Stimulated activated naive CD8-positive, alpha-beta T cell treated with anti-CD3 and anti-CD28 coated beads, Interleukin-15, amount 100 ng/mL, for 72 hours (primary cell): ENCODE data around the gene AGPS.
"Not testable (repeated sequence)": the region's sequence is repeated elsewhere in the genome, so short reads cannot be mapped to it uniquely, and the experiment has no call there.

Source experiments
- ATAC-seq: fragments of 150-1000 bp; cut with Tn5 transposase; 2 replicates; pipeline ENCODE4 v1.10.0; 2021; ENCODE audit warnings: mild to moderate bottlenecking, moderate library complexity
- DNase-seq, 2 donors: peaks; one replicate each; pipeline ENCODE4 v3.0.0; 2021 to 2022
- H3K27ac Mint-ChIP-seq, 2 donors: one replicate each; pipeline ENCODE4 v1.8.0; 2022; ENCODE audit warnings: mild to moderate bottlenecking in 2 of 2, mixed read lengths in 2 of 2, moderate library complexity in 2 of 2
- H3K27me3 Mint-ChIP-seq: one replicate; pipeline ENCODE4 v1.8.0; 2022; ENCODE audit warnings: mixed read lengths
- H3K4me1 Mint-ChIP-seq: one replicate; pipeline ENCODE4 v1.8.0; 2022; ENCODE audit warnings: mild to moderate bottlenecking, mixed read lengths
- H3K4me3 Mint-ChIP-seq, 2 donors: one replicate each; pipeline ENCODE4 v1.8.0; 2022; ENCODE audit warnings: mild to moderate bottlenecking in 2 of 2, mixed read lengths in 2 of 2, moderate library complexity in 1 of 2
- H3K9me3 Mint-ChIP-seq, 2 donors: one replicate each; pipeline ENCODE4 v1.8.0; 2022; ENCODE audit warnings: mixed read lengths in 2 of 2

AGPS gene

DNA sequence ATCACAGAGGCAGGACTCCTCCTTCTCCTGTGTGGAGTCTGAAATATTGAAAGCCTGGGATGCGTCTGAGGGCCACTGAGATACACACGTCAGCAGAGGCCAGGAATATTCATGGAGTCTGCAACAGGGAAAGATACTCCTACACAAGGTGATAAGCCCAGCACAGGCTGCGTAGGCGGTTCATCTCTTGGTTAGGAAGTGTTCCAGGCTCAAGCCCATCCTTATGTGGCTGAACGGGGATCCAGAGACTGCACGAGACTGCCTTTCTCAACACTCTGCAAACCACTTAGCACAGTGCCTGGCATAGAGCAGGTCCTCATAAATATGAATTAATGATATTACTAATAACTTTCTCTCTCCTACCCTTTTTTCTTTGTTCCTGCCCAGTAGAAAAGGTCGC, 29.2 kb upstream of the AGPS start:
- no peak overlapping the region for H3K27ac Mint-ChIP-seq
- ATAC-seq (no peak), DNase-seq (no peak)
- no peaks in the 10 kb centered on the region for H3K27me3 Mint-ChIP-seq
- no peaks in the 10 kb centered on the region for H3K4me1 Mint-ChIP-seq
- H3K4me3 Mint-ChIP-seq = no peak overlapping the region
- peaks cover 0 to 7% of the 10 kb centered on the region in 2 donors for H3K9me3 Mint-ChIP-seq

DNA sequence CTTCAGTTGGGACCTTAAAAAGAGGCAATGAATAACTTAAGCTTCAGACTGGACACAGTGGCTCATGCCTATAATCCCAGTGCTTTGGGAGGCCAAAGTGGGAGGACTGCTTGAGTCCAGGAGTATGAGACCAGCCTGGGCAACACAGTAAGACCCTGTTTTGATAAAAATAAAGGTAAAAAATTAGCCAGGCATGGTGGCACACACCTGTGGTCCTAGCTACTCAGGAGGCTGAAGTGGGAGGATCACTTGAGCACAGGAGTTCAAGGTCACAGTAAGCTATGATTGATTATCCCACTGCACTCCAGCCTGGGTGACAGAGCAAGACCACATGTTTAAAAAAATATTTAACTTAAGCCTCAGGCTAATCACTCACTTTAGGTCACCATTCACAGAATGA, 26.8 kb upstream of the AGPS start:
- not testable (repeated sequence) for H3K27ac Mint-ChIP-seq, H3K27me3 Mint-ChIP-seq, H3K4me1 Mint-ChIP-seq

DNA sequence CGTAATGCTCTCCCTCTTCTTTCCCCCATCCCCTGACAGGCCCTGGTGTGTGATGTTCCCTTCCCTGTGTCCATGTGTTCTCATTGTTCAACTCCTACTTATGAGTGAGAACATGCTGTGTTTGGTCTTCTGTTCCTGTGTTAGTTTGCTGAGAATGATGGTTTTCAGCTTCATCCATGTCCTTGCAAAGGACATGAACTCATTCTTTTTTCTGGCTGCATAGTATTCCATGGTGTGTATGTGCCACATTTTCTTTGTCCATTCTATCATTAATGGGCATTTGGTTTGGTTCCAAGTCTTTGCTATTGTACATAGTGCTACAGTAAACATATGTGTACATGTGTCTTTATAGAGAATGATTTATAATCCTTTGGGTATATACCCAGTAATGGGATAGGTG, 24.6 kb upstream of the AGPS start:
- H3K9me3 Mint-ChIP-seq = peaks cover 35 to 43% of the 10 kb centered on the region in 2 donors
- H3K4me1 Mint-ChIP-seq, DNase-seq, H3K27ac Mint-ChIP-seq, ATAC-seq, H3K27me3 Mint-ChIP-seq, H3K4me3 Mint-ChIP-seq: not testable (repeated sequence)

More for the DNA sequence above, 26.8 kb upstream of the AGPS start:
- H3K4me3 Mint-ChIP-seq, ATAC-seq, DNase-seq: not testable (repeated sequence)
- H3K9me3 Mint-ChIP-seq = peaks cover 15 to 20% of the 10 kb centered on the region in 2 donors

DNA sequence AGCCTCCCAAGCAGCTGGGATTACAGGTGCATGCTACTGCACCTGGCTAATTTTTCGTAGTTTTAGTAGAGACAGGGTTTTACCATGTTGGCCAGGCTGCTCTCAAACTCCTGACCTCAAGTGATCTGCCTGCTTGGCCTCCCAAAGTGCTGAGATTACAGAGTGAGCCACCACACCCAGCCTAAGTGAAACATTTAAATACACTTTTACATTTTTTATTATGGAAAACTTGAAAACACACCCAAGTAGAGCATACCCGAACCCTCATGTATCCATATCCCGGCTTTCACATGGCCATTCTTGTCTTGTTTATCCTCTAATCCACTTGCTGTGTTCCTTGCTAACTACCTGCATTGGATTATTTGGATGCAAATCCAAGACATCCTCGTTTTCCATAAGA, 13.2 kb upstream of the AGPS start:
- Mint-ChIP-seq H3K27ac (no peak overlapping the region), H3K4me3 (no peak overlapping the region)

DNA sequence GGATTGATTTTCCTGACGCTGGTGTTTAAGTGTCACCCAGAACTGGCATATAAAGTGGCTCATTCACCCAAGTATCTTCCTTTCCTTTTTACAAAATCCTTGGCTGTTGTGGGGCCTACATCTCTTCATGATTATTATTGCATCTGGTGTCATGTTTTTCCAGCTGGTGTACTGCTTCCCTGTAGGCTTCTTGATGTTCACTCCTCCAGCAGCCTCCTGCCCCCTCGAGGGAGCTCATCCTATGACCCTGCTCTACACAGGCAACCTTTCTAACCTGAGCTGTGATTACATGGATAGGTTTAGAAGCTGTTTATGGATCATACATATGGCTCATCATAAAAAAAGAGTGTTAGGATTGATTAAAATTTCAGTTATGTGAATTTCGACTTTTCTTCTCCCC, 12.4 kb upstream of the AGPS start:
- ATAC-seq = no peak
- Mint-ChIP-seq H3K9me3 (no peaks in the 10 kb centered on the region), H3K27me3 (no peaks in the 10 kb centered on the region), H3K4me3 (no peak overlapping the region), H3K27ac (no peak overlapping the region), H3K4me1 (no peaks in the 10 kb centered on the region)
- no peak for DNase-seq

More for the DNA sequence above, 13.2 kb upstream of the AGPS start:
- H3K4me1 Mint-ChIP-seq = no peaks in the 10 kb centered on the region
- ATAC-seq (no peak), DNase-seq (no peak)
- no peaks in the 10 kb centered on the region for H3K9me3 Mint-ChIP-seq
- no peaks in the 10 kb centered on the region for H3K27me3 Mint-ChIP-seq

DNA sequence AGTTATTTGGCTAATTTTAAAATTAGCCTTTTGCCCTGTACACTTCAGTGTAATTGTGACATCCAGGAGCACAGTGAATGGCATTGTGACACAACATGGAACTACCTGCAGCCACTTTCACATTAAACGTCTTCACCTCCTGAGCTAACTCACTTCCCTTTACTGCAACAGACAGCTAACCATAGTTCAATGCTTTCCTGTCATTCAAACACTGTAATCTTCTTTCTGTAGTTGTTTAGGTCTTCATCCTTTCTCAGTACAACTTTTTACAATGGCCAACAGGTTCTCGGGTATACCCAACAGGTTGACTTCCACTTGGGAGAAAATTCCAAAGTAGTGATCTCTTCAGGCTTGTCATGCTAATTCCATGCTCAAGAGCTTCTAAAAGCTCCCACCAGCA, 8.6 kb upstream of the AGPS start:
- Mint-ChIP-seq H3K27me3 (no peaks in the 10 kb centered on the region), H3K4me1 (no peaks in the 10 kb centered on the region), H3K4me3 (no peak overlapping the region), H3K9me3 (no peaks in the 10 kb centered on the region), H3K27ac (no peak overlapping the region)
- no peak for DNase-seq
- ATAC-seq = no peak

DNA sequence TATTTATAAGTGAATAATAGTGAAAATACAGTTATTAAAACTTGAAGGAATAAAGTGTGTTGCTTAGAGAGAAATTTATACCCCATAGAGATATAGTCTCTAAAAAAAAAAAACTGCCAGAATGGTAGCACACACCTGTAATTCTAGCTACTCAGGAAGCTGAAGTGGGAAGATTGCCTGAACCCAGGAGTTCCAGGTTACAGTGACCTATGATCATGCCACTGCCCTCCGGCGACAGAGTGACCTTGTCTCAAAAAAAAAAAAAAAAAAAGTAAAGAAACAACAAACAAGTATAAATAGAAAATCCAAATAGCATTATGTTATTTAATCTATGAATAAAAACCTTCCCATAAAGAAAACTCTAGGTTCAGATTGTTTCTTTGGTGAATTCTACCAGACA, 7.4 kb upstream of the AGPS start:
- ATAC-seq (no peak), DNase-seq (no peak)
- H3K4me3 Mint-ChIP-seq = no peak overlapping the region
- H3K27ac Mint-ChIP-seq = no peak overlapping the region
- H3K4me1 Mint-ChIP-seq = peaks cover 6% of the 10 kb centered on the region
- no peaks in the 10 kb centered on the region for H3K9me3 Mint-ChIP-seq
- H3K27me3 Mint-ChIP-seq = no peaks in the 10 kb centered on the region

DNA sequence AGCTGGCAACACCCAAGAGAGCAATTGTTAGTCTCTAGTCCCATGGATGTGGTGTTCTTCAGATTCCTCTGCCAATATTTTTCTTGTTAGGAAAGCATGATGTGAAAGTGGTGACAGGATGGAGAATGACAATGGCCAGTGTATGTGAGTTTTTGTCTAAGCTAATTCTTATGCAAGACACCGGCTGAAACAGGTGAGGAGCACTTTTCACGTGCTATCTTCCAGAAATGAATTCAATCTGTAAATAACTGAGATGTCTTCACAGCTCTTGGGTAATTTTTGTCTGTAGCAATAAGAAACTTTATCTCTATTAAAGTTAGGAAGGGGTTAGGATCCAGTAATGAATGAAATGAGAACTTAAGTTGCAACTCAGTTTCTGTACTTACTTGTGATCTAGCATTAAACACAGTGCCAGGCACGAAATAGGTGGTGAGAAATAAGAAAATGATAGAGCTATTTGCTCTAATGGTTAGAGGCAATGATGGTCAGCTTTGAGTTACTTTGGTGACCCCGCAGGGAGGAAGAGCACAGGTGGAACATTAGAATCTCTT, 676 bp upstream of the AGPS start:
- no peaks in the 10 kb centered on the region for H3K9me3 Mint-ChIP-seq
- ATAC-seq (no peak), DNase-seq (no peak)
- H3K4me1 Mint-ChIP-seq = peaks cover 50% of the 10 kb centered on the region
- peak overlapping the region; percentile 98 for H3K27ac Mint-ChIP-seq
- H3K27me3 Mint-ChIP-seq = no peaks in the 10 kb centered on the region
- H3K4me3 Mint-ChIP-seq = peak overlapping the region; percentile 95 to 96

DNA sequence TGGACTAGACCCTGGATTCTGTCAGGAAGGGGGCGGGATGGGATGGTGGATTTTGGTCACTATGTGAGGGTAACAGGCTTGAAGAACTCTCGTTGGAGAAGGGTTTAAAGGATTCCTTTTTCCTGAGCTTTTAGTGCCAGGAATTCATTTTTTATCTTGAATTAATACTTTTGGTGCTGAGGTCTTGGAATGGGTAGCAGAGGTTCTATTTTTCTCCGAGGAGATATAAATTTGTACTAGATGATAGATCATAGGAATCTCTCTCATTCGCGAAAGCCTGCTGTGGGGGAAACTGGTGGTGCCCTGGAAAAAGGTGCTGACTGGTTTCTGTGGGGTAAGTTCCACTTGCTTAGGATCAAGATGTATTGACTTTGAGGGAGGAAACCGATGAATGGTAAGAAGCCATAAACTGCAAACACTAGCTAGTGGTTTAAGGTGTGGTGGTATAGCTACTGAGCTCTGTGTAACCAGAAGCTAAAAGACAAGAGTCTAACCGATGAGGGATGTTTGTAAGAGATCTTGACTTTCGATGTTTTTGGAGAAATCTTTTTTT, 706 bp downstream of the AGPS start:
- peaks cover 64% of the 10 kb centered on the region for H3K4me1 Mint-ChIP-seq
- DNase-seq (peak in 1 of 2 donors; percentile 15), ATAC-seq (peak; percentile 31)
- H3K4me3 Mint-ChIP-seq = peak overlapping the region; percentile 95 to 96
- H3K27me3 Mint-ChIP-seq = no peaks in the 10 kb centered on the region
- peak overlapping the region; percentile 98 for H3K27ac Mint-ChIP-seq
- H3K9me3 Mint-ChIP-seq = no peaks in the 10 kb centered on the region

DNA sequence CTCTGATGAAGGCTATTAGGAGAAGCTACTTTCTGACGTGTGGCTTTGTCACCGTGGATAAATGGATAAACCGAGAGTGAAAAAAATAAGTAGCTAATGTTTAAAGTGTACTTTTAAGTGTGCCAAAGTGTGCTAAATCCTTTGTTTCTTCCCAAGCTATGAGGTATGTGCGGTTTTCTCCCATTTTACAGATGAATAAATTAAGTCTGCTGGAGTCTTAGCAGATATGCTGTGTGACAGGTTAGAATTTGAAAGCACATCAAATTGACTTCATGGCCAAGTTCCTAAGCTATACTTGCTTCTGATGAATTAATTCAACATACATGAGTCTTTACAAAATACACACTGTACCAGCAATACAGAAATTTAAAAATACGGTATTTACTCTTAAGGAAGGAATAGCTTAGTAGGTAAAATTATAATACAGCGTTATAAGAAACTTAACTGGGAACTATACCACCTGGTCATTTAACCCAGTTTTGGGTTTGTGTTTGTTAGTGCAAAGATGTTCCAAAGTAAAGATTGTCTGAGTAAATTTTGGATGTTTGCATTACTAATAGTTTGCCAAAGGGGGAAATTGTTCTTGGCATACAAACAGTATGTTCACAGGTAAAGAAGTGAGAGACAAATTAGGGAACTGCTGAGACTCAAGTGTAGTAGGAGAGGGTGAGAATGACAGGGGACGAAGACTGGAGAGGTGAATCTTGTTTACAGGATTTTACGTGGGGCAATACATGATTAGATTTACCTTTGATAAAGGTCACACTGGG, 1.4 kb downstream of the AGPS start:
- no peak for ATAC-seq
- H3K27me3 Mint-ChIP-seq = no peaks in the 10 kb centered on the region
- H3K27ac Mint-ChIP-seq = peak overlapping the region; percentile 83 to 98
- no peaks in the 10 kb centered on the region for H3K9me3 Mint-ChIP-seq
- H3K4me3 Mint-ChIP-seq = peak overlapping the region; percentile 95 to 96
- DNase-seq = no peak
- peaks cover 70% of the 10 kb centered on the region for H3K4me1 Mint-ChIP-seq

DNA sequence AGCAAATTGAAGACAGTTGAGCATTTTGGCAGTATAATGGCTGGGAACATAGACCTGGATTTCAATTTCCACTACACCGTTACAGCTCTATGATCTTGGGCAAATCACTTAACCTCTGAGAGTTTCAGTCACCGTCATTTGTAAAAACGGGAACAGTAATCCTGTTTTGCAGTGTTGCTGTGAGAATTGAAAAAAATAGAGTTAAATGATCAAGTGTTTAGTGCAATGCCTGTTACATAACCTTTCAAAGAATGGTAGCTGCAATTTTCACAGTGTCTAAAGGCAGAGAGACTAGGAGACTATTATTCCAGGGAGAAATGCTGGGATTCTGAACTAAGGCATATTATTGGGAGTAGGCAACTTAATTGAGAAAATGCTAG, 2.0 kb downstream of the AGPS start:
- H3K27ac Mint-ChIP-seq = no peak overlapping the region

DNA sequence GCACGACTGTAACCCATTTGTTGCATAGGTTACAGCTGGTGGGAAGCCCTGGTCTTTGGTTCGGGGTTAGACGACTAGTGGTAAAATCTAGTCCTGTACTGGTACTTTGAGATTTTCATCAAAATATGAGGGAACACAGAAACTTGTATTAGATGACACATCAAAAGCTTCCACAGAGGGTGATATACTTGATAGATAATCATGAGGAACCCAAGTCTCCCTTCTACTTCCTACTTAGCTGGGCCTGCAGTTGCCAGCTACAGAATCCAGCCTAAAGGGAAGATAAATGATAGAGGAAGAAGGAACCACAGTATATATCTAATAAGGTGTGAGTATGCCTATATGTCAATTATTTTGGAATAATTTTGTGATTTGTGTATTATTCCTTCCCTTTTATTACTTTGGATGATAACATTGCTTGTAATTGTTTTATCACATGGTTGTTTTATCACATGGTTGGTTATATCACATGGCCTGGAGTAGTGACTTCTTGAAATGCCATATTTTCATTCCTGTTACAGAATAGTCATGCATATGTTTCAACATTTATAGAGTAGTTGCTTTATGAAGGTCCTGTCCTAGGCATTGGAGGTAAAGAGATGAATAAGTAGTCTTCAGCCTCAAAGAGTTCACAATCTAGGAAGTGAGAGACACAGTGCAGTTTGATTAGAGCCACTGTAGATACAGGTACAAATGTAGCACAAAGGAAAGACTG, 2.9 kb downstream of the AGPS start:
- H3K4me3 Mint-ChIP-seq = no peak overlapping the region
- ATAC-seq (no peak), DNase-seq (no peak)
- H3K4me1 Mint-ChIP-seq = peaks cover 72% of the 10 kb centered on the region
- H3K27ac Mint-ChIP-seq = no peak overlapping the region
- no peaks in the 10 kb centered on the region for H3K27me3 Mint-ChIP-seq
- no peaks in the 10 kb centered on the region for H3K9me3 Mint-ChIP-seq

More for the DNA sequence above, 2.0 kb downstream of the AGPS start:
- Mint-ChIP-seq H3K4me1 (peaks cover 75% of the 10 kb centered on the region), H3K27me3 (no peaks in the 10 kb centered on the region), H3K4me3 (peak overlapping the region; percentile 10 to 96), H3K9me3 (no peaks in the 10 kb centered on the region)
- ATAC-seq (no peak), DNase-seq (no peak)

DNA sequence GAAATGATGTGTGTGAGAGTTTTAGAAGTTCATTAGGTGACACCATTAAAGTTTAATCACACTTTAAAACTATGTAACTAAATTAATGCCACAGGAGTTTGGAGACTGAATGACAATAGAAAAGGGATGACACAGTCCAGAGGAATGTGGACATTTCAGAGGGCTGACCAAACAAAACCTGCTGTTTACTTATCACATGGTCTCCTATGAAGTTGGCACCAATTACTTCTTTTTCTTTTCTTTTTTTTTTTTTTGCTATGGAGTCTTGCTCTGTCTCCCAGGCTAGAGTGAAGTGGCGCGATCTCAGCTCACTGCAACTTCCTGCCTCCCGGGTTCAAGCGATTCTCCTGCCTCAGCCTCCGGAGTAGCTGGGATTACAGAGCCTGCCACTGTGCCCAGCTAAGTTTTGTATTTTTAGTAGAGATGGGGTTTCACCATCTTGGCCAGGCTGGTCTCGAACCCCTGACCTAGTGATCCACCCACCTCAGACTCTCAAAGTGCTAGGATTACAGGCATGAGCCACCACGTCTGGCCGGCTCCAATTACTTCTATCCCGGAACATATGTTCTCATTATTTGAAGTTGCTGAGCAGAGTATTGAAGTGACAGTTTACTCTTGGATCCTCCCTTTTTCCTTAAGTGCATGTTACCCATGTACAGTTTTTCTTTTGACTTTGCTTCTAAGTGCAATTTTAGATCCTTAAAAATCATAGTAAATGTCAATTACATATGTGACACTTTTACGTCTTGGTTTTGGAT, 4.3 kb downstream of the AGPS start:
- ATAC-seq (no peak), DNase-seq (no peak)
- H3K4me3 Mint-ChIP-seq = peak overlapping the region; percentile 24 to 60
- no peaks in the 10 kb centered on the region for H3K9me3 Mint-ChIP-seq
- H3K4me1 Mint-ChIP-seq = peaks cover 69% of the 10 kb centered on the region
- no peak overlapping the region for H3K27ac Mint-ChIP-seq
- no peaks in the 10 kb centered on the region for H3K27me3 Mint-ChIP-seq

DNA sequence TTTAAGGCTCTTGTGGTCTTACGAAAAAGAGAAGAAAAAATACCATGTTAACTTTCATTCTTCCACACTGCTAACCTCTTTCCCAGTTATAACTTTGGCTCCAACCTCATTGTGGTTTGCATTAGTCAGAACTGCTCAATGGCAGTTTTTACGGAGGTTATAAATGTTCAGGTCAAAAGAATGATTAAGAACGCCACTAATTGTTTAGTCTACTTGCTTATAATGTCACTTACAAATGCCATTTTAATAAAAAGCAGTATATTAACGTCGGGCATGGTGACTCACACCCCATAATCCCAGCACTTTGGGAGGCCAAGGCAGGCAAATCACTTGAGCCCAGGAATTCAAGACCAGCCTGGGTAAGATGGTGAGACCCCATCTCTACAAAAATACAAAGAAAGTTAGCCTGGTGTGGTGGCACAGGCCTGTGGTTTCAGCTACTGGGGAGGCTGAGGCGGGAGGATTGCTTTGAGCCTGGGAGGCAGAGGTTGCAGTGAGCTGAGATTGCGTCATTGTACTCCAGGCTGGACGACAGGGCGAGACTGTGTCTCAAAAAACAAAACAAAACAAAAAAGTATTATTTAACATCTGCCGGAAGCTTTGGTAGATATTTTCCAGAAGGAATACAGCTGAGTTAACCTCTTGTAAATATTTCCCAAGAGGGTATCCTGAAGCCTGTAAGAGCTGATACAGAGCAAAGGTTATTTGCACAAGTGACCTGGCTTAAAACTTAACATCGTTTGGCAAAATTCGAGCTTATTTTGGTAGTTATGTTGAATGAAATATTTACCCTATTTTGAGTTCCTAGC, 5.1 kb downstream of the AGPS start:
- no peak for DNase-seq
- Mint-ChIP-seq H3K27ac (peak overlapping the region; percentile 17 to 23), H3K4me3 (peak overlapping the region; percentile 24 to 60), H3K9me3 (no peaks in the 10 kb centered on the region), H3K4me1 (peaks cover 72% of the 10 kb centered on the region), H3K27me3 (no peaks in the 10 kb centered on the region)
- ATAC-seq = peak; percentile 44

DNA sequence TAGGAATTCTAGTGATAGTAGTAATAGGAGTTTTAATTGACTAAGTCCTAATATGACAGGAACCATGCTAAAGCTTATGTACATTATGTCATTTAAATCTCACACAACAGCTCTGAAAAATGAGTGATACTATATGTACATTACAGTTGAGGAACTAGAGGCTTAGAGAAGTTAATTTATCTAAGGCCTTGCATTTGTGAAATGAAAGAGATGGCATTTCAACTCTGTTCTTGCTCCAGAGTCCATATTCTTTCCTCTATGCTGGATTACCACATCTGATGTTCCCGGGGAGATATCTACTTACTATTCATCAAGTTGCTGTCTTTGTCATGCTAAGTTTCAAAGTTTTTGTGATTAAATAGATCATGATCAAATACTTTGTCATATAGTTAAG, 5.7 kb downstream of the AGPS start:
- ATAC-seq (no peak), DNase-seq (no peak)
- no peak overlapping the region for H3K27ac Mint-ChIP-seq
- H3K4me3 Mint-ChIP-seq = no peak overlapping the region
- H3K27me3 Mint-ChIP-seq = no peaks in the 10 kb centered on the region
- no peaks in the 10 kb centered on the region for H3K9me3 Mint-ChIP-seq
- peaks cover 77% of the 10 kb centered on the region for H3K4me1 Mint-ChIP-seq
